Stimulated activated CD4-positive, alpha-beta T cell treated with anti-CD3 and anti-CD28 coated beads, Interleukin-1b, Interleukin-23, amount 100 ng/mL, for 4 hours (primary cell): ENCODE results near the gene USH2A.

Experiments
- DNase-seq, 2 donors: peaks; one replicate each; pipeline ENCODE4 v3.0.0-alpha.2; 2020; ENCODE audit warnings: low read depth in 2 of 2

USH2A gene

DNA sequence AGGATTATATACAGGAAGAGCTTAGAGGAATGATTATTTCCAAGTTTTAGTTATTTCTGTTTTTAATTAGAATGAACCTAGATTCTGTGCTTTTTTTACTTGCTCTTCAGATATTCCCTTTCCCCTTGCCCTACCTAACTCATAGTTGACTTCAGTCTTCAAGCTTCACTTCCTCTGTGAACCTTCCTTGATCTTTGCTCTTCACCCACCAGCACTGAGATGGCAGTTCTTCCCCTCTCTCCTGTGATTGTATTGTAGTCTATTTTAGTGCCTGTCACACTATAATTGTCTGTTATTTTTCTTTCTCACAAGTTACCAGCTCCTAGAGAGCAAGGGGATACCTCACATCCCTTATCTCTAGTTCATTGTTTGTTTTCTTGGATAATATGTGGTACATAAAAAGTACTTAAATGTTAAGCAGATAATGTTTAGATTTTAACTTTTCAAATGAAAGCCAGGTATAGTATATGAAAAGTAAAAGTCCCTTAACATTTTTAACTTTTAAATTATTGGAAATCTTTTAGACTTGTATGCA, 822.9 kb downstream of the USH2A start:
- no peak for DNase-seq

DNA sequence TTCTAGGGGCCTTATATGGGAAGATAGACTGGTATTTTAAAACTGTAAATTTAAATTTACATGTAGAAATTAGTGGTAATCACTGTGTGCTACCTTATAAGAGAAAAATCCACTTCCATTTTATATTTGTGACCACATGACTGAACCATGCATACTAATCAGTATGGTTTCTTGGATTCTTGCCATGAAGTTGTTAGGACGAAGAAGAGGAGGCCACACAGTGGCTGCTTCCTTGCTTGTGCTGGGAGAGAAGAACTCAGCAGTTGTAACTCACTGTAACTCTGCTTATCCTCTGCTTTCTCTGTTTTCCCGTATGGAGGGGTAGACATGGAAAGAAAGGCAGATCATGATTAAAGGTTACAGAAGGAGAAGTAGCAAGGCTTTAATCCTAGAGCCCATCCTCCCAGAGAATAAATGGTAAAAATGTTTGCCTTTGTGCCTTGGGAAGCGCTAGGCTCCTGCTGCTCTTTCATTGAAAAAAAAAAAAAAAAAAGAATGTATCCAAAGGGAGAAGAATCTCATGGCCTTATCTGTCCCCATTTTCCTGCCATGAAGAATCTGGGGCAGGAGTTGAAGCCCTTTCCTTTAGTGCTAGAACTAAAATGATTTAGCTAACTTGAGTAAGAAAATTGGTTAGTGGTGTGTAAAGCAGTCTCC, 823.7 kb downstream of the USH2A start:
- no peak for DNase-seq

DNA sequence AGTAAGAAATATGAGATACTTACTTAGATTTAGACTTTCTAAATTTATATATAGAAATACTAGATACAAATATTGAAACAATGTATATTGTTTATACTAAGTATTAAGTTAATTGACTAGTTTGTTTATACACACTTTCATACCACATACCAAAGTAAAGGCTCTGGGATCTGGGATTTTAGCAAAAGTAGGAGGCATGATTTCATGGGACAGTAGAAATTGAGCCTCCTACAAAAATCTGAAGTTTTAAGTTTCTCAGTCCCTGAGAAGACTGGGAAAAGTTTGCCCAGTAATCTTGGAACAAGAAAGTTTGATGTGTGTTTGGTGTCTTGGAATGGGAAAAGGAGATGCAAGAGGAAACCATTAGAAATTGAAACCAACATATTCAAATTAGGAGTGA, 825.3 kb downstream of the USH2A start:
- DNase-seq: no peak

- no peak for DNase-seq
Measured at GRCh38 chr1:215595231-215595630, 828.0 kb downstream of the USH2A start.

GRCh38 chr1:215594640-215595039, 828.6 kb downstream of the USH2A start:
- DNase-seq: no peak

DNA sequence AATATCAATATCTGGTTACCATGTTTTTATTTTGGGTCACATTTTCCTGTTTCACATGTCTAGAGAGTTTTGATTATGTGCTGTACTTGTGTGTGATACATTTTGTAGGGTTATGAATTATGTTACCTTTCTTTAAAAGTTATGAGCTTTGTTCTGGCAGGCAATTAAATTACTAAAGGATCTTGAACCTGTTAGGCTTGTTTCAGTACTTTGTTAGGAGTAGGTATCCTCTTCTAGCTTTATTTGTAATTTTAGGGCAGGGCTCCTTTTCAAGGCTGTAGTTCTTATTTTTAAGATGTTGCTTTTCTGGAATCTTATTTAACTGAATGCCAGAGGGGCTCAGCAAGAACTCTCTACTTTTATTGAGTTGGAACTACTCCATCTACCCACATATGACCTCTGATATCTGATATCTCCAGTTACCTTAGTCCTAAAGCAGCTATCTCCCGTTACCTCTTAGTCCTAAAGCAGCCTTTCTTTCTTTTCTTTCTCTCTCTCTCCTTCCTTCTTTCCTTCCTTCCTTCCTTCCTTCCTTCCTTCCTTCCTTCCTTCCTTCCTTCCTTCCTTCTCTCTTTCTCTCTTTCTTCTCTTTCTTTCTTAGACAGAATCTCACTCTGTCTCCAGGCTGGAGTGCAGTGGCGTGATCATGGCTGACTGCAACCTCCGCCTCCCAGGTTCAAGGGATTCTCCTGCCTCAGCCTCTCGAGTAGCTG, 832.3 kb downstream of the USH2A start:
- DNase-seq: no peak

GRCh38 chr1:215589650-215590435, 833.4 kb downstream of the USH2A start:
- no peak for DNase-seq

- no peak for DNase-seq
Measured at GRCh38 chr1:215584389-215584788, 838.9 kb downstream of the USH2A start.

DNA sequence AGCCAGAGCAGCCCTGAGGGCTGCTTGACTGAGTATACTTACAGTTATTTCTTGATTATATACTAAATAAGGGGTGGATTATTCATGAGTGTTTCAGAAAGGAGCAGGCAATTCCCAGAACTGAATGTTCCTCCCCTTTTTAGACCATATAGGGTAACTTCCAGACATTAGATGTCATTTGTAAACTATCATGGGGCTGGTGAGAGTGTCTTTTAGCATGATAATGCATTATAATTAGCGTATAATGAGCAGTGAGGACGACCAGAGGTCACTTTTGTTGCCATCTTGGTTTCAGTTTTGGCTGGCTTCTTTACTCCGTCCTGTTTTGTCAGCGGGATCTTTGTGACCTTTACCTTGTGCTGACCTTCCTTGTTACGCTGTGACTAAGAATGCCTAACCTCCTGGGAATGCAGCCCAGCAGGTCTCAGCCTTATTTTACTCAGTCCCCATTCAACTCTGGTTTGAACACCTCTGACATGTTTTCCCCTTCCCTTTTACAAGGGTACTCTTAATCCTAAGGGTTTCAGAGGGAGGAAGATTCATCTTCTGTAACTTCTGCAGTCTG, 840.0 kb downstream of the USH2A start:
- DNase-seq: no peak

DNA sequence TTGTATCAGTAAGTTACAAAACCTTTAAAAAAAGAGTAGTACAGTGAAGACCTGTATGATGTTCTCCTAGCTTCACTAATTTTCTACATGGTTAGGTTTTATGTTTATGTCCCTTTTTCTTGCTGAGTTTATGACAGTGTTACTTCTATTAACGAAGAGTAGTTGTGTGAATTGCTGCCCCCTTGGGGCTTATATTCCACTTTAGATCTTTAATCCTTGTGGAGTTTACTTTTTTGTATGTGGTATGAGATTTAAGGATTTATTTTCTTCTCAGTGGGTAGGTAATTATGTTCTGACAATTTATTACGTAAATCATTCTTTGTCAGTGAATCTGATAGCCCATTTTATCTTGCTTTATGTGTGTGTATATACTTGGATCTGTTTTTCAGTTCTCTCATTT, 841.4 kb downstream of the USH2A start:
- no peak for DNase-seq
